Measurements from ENCODE around the gene DENND5B. TPM values are rescaled to one million over a fixed set of nuclear protein-coding genes. Genes with fewer than 3 reads are reported as not detected.

Gene DENND5B
- total and polyA plus RNA-seq, 2 of the 4 experiments (the other 2 are of a cell fraction): 5.5 to 13.4 TPM

- Histone ChIP-seq H4K20me1 (ENCODE audit: insufficient read depth, low read length) (no peaks in the 10 kb centered on the region), H2AK9ac (replicated peaks; ENCODE audit: low read depth, low read length, poor library complexity) (no peak overlapping the region), H3K23ac (ENCODE audit: low read depth, low read length) (no peak overlapping the region), H3K4me1 (ENCODE audit: control insufficient read depth, insufficient read depth, low read length) (no peaks in the 10 kb centered on the region), H3K4ac (ENCODE audit: low read depth, low read length) (no peak overlapping the region), H2AFZ (replicated peaks; ENCODE audit: low read length, poor library complexity) (no peak overlapping the region), H3K27me3 (ENCODE audit: control insufficient read depth, insufficient read depth, low read length) (peaks cover 1% of the 10 kb centered on the region; the same call in 1 of the 2 replicates), H3K36me3 (ENCODE audit: control insufficient read depth, insufficient read depth, low read length) (no peaks in the 10 kb centered on the region), H2AK5ac (ENCODE audit: low read depth, low read length) (no peak overlapping the region), H4K91ac (ENCODE audit: insufficient read depth, low read depth, low read length) (no peak overlapping the region), H3K4me3 (ENCODE audit: insufficient read depth, low read depth, low read length) (no peak overlapping the region), H3K18ac (ENCODE audit: low read depth, low read length) (no peak overlapping the region), H2BK5ac (ENCODE audit: low read depth, low read length, poor library complexity, severe bottlenecking) (no peak overlapping the region), H3K4me2 (ENCODE audit: low read depth, low read length) (no peak overlapping the region), H3K14ac (replicated peaks; ENCODE audit: low read depth, low read length) (no peak overlapping the region), H3K9me1 (ENCODE audit: insufficient read depth, low read length) (no peaks in the 10 kb centered on the region), H4K8ac (ENCODE audit: low read depth in 2 of 2, low read length in 2 of 2) (no peak overlapping the region), H3K9ac (ENCODE audit: low read depth, low read length) (no peak overlapping the region), H2BK15ac (ENCODE audit: low read depth, low read length) (no peak overlapping the region), H3K27ac (ENCODE audit: insufficient read depth, low read length) (no peak overlapping the region), H3K56ac (ENCODE audit: extremely low read depth, insufficient read depth, low read length) (no peak overlapping the region), H2BK20ac (ENCODE audit: low read depth, low read length) (no peak overlapping the region), H3K9me3 (ENCODE audit: control insufficient read depth, insufficient read depth, low read length) (no peaks in the 10 kb centered on the region), H4K5ac (ENCODE audit: low read depth, low read length) (no peak overlapping the region), H2BK120ac (ENCODE audit: low read depth, low read length) (no peak overlapping the region), H3K79me1 (ENCODE audit: low read depth in 1 of 2, low read length in 2 of 2) (no peaks in the 10 kb centered on the region)
- ATAC-seq (ENCODE audit: low read depth) (no peak), DNase-seq (no peak)
- WGBS, 2 experiments (ENCODE audit: extremely low coverage in 2 of 2, insufficient read length in 1 of 2): no CpG with 5 or more reads among the region's 4 CpGs
- dilution Hi-C loops (cut with HindIII; ENCODE audit: low sequenced_read_pairs, unreplicated experiment): no loop called here
- intact Hi-C loops (cut with micrococcal nuclease): no loop called here
- no peak for TF ChIP-seq BHLHE40 (IDR thresholded peaks at IDR 0.05; ENCODE audit: low read depth, low read length)
- BruUV-seq (replicated peaks): no TSS peak
- CTCF ChIA-PET: no interaction called here
- in situ Hi-C loops (cut with MboI; ENCODE audit: low sequenced_read_pairs): no loop called here
- POLR2A ChIA-PET (ENCODE audit: unreplicated experiment): no interaction called here
Observed at GRCh38 chr12:31337952-31338351, 253.0 kb downstream of the DENND5B start.

Small RNA genes lying within 50 kb of the gene (microRNA-seq; reads per million reads assigned to microRNA genes)
- gene RF00019 (ENCODE audit: insufficient read depth, insufficient read length): not detected
- gene RF00026 (ENCODE audit: insufficient read depth, insufficient read length): not detected
- gene RNU5F-4P (ENCODE audit: insufficient read depth, insufficient read length): not detected
- gene RNU6-618P (ENCODE audit: insufficient read depth, insufficient read length): not detected
- gene RPL31P50 (ENCODE audit: insufficient read depth, insufficient read length): not detected

Small RNA genes lying within 50 kb of the gene (small RNA-seq; reads per million reads assigned to genes)
- gene RF00019: 0 reads per million in 5 experiments
- gene RF00026: 0 reads per million in 5 experiments
- gene RNU5F-4P: 0 to 3.0 (median 0.33) reads per million in 5 experiments
- gene RNU6-618P: 0 reads per million in 5 experiments
- gene RPL31P50: 0 reads per million in 5 experiments

Other genes starting within 250 kb of the DENND5B start
- 2.5 and 3.3 TPM in 2 replicates for gene ETFBKMT, start 68.6 kb upstream of the DENND5B start, total RNA-seq (2012; rRNA removed)
- gene ETFBKMT, start 68.6 kb upstream of the DENND5B start, polyA plus RNA-seq (2012; rRNA removed): 0.99 and 1.2 TPM in 2 replicates
- gene AMN1, start 137.9 kb upstream of the DENND5B start, total RNA-seq (2012; rRNA removed): 3.4 and 6.1 TPM in 2 replicates
- gene AMN1, start 137.9 kb upstream of the DENND5B start, polyA plus RNA-seq (2012; rRNA removed): 4.0 and 5.2 TPM in 2 replicates

Measured in IMR-90 (cell line).